Measurements from ENCODE around the gene RNF13.
"Not testable (repeated sequence)": the region's sequence is repeated elsewhere in the genome, so short reads cannot be mapped to it uniquely, and the experiment has no call there.

Gene RNF13

DNA sequence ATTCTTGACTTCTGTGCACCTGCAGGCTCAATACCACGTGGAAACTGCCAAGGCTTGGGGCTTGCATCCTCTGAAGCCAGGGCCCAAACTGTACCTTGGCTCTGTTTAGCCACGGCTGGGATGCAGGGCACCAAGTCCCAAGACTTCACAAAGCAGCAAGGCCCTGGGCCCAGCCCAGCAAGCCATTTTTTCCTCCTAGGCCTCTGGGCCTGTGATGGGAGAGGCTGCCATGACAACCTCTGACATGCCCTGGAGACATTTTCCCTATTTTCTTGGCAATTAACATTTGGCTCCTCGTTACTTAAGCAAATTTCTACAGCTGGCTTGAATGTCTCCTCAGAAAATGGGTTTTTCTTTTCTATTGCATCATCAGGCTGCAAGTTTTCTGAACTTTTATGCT lies 25.5 kb downstream of the RNF13 start:
- in situ Hi-C loops (cut with MboI; ENCODE audit: low sequenced_read_pairs), result not testable (repeated sequence)

DNA sequence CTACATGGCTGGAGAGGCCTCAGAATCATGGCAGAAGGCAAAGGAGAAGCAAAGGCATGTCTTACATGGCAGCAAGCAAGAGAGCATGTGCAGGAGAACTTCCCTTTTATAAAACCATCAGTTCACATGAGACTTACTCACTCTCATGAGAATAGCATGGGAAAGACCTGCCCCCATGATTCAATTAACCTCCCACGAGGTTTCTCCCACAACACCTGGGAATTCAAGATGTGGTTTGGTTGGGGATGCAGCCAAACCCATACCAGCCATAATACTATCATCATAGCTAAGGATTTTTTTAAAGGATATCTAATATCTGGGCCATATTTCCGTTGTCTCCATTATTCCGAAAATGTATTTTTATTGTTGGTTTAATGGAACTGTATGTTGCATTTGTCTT lies 26.5 kb downstream of the RNF13 start:
- in situ Hi-C loops (cut with MboI; ENCODE audit: low sequenced_read_pairs), result not testable (repeated sequence)

DNA sequence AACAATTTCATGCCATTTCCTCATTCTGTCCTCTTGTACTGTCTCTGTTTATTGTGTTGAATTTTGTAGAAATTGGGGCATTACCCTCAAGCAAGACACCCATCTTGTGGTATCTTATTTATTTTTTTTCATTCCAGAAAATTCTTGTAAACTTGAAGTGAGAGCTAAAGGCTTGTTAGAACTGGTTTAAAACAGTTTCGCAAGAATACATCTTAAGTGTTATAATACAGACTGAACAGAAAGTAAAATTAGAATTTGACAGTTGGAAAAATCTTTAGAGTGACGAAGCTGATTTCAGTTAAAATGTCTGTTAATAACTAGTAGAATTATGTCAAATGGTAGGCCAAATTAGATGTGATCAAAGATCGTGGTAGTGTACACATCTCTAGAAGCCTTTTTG lies 26.9 kb downstream of the RNF13 start:
- in situ Hi-C loops (cut with MboI; ENCODE audit: low sequenced_read_pairs), result no loop called here

DNA sequence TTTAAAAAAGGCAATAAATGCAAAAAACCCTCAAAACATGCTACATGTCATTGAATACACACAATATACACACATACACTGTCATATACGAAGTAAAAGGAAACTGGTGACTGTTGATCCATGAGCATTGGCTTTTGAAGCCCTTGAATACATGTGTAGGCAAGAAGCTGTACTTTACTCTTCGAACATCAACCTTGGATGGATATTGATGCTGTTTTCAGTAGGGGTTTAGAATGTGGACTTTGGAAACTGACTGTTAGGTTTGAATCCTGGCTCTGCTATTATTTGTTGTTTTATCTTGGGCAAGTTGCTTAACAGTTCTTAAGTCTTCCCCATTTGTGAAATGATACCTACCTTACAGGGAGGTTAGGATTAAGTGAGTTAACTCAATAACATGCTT lies 30.5 kb downstream of the RNF13 start:
- in situ Hi-C loops (cut with MboI; ENCODE audit: low sequenced_read_pairs), result no loop called here

- in situ Hi-C loops (cut with MboI; ENCODE audit: low sequenced_read_pairs), result no loop called here
These were observed 31.1 kb downstream of the RNF13 start for GRCh38 chr3:149844091-149844490.

GRCh38 chr3:149845570-149846244 lies 32.7 kb downstream of the RNF13 start:
- in situ Hi-C loops (cut with MboI; ENCODE audit: low sequenced_read_pairs), result no loop called here

DNA sequence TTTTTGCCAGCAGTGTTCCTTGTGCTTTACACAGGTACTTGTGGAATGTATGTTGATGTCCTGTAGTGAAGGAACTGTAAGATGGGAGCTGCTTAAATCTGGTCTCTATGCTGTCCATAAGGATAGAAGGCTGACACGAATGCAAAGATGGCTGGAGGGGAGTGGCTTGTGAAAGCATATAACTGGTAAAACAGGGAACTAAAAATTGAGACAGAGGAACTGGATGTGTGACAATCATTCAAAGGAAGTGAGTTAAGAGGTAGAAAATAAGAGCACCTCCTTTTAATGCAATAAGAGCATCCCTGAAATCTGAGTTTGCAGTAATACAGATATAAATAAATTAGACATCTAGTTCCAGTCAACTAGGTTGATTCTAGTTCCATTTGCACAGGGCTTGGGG lies 35.2 kb downstream of the RNF13 start:
- in situ Hi-C loops (cut with MboI; ENCODE audit: low sequenced_read_pairs), result no loop called here

DNA sequence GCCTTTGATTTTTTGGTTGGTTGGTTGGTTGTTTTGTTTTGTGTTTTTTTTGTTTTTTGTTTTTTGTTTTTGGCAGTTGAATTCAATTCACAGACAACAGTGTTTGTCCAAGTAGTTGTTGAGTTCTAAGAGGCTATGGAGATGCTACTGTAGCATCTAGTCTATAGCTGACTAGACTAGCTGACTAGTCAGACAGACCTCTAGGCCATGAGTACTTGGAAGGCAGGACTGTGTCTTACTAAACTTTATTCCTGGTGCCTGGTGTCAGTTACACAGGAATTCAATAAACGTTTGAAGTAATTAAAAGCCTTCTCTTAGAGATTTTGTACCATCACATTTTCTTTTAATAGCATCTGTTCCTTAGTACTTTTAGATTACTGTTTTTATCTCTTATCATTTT lies 35.7 kb downstream of the RNF13 start:
- in situ Hi-C loops (cut with MboI; ENCODE audit: low sequenced_read_pairs), result no loop called here

DNA sequence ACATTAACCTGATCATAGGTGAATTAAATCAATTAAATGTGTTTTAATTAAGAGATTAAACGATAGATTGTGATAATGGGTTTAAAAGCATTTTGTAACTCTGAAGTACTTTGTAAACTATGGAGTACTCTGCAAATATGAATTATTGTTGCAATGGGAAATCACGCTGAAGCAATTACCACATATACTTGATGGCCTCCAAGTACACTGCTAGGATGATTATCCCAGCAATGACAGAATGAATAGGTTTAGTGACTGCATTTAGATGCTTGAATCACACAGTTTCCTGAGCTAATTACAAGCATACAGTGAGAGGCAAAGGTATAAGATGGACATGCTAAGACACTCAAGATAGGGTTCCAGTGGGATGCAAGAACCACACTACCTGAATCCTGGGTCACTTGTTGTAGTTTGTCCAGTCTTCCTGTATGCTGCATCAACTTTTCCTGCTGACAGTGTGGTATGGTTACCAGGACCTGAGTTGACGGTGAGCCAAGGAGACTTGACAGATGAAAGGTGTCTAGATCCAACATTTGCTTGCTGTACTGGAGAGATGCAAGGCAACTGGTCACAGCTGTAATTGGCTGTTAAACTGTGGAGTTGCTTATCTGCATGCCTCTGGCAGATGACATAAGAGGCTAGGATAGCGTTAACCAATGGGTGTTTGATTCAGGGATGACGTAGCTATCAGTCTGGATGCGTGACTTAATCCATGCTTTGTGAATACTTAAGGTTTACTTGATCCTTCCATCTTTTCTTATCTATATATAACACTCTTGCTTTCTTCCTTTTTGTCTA lies 38.0 kb downstream of the RNF13 start:
- in situ Hi-C loops (cut with MboI; ENCODE audit: low sequenced_read_pairs), result no loop called here

DNA sequence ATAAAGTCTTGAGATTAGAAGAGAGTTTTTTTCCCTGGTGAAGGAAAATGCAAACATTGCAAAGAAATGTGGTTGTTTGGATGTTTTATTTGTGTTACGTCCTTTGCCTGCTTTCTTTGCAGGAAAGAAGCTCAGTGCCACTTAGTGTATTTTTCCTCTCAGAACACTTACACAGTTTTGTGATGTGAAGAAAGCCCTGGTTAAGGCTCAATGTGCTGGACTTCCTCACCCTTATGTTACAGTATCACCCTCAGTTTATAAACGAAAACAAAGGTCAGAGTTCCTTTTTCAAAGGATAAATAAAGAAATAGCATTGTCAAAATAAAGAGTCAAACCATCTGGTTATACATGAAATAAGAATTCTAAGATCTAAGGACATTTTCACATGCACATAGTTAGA lies 45.9 kb downstream of the RNF13 start:
- in situ Hi-C loops (cut with MboI; ENCODE audit: low sequenced_read_pairs), result no loop called here

DNA sequence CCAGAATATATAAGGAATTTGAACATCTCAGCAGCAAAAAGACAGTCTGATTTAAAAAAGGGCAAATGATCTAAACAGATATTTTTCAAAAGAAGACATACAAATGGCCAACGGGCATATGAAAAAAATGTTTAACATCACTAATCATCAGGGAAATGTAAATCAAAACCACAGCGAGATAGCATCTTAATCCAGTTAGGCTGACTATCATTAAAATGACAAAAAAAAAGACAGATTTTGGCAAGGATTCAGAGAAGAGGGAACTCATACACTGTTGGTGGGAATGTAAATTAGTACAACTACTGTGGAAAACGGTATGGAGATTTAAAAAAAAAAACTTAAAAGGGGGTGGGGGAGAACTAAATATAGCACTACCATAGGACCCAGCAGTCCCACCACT lies 47.9 kb downstream of the RNF13 start:
- in situ Hi-C loops (cut with MboI; ENCODE audit: low sequenced_read_pairs), result no loop called here

GRCh38 chr3:149867563-149867962 lies 54.5 kb downstream of the RNF13 start:
- in situ Hi-C loops (cut with MboI; ENCODE audit: low sequenced_read_pairs), result no loop called here

DNA sequence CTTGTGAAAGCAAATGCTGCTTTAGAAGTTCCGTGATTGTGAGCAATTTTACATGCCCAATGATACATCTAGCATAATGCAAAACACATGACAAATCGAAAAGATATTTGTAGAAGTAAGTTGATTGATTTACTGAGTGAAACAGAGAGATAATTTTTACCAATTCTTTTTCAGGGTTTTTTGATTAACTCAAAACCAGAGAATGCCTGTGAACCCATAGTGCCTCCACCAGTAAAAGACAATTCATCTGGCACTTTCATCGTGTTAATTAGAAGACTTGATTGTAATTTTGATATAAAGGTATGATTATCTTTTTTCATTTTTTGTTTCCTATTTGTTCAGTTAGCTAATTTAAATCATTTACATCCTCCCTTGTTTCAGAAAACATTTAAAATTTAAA lies 58.8 kb downstream of the RNF13 start:
- in situ Hi-C loops (cut with MboI; ENCODE audit: low sequenced_read_pairs), result no loop called here

- in situ Hi-C loops (cut with MboI; ENCODE audit: low sequenced_read_pairs), result no loop called here
These were observed 59.6 kb downstream of the RNF13 start for GRCh38 chr3:149872589-149872988.

DNA sequence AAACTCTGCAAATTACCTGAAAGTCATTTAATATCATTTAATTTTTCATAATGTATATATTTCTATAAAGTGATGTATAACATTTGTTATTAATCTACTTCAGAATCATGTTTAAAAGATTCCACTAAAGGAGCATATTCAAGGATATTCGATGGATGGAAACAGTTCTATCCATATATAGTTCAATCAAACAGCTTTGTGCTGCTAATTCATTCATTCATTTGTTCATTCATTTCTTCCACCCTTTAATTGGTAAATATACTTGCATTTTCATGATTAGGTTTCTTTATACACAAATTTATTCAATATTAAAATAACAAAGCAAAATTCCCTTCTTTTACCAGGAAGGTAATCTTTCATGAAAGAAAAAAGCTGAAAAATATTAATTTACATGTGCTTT lies 64.7 kb downstream of the RNF13 start:
- in situ Hi-C loops (cut with MboI; ENCODE audit: low sequenced_read_pairs), result no loop called here

DNA sequence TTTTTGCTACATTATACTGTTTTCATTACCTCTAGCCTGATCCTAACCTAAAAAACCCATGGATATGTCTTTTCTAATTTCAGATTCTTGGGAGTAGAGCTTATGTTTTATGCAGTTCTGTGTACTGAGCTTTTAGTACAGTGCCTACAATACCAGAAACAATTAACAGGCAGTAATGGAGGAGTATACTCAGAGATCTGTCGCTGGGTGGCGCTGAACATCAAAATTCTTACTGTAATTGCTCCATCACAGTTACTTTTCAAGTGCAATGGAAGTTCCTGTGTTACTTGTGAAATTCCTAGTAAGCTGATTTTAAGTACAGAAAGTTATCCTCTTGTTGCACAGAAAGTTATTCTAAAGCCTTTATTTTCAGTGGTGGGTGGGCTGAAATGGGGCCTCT lies 66.9 kb downstream of the RNF13 start:
- in situ Hi-C loops (cut with MboI; ENCODE audit: low sequenced_read_pairs), result no loop called here

GRCh38 chr3:149881879-149882278 lies 68.9 kb downstream of the RNF13 start:
- in situ Hi-C loops (cut with MboI; ENCODE audit: low sequenced_read_pairs), result no loop called here

GRCh38 chr3:149883134-149883533 lies 70.1 kb downstream of the RNF13 start:
- in situ Hi-C loops (cut with MboI; ENCODE audit: low sequenced_read_pairs), result no loop called here

- in situ Hi-C loops (cut with MboI; ENCODE audit: low sequenced_read_pairs), result not testable (repeated sequence)
These were observed 70.8 kb downstream of the RNF13 start for GRCh38 chr3:149883860-149884259.

GRCh38 chr3:149884848-149885247 lies 71.8 kb downstream of the RNF13 start:
- in situ Hi-C loops (cut with MboI; ENCODE audit: low sequenced_read_pairs), result not testable (repeated sequence)

DNA sequence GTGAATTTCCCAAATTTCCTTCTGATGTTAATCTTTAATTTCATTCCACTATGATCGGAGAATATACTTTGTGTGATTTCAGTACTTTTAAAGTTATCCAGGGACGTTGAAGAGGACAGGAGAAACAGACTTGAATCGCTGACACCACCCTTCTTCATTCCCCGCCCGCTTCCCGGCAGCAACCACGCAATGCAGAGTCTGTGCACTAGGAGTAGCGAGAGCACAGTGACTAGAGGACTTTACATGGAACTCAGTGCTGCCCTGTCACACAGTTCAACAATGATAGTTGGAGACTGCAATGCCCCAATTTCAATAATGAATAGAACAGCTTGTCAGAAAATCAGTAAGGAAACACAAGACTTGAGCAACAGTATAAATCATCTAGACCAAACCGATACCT lies 73.9 kb downstream of the RNF13 start:
- in situ Hi-C loops (cut with MboI; ENCODE audit: low sequenced_read_pairs), result no loop called here

DNA sequence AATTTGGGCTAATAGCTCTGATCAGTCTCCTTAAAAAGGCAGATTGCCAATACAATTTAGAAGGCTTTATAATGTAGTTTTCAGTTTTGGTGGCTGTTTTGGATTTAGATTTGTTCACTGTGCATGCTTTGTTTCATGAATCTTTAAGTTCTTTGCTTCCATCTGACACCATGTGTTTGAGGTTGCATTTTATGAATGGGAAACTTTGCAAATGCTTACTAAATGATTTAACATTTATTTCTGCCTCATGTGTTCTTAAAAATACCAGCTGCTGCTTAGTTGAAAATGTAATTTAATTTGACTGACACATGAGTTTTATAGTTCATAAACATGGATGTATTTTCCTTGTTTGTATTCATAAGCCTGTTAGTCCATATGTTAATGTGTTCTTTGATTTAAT lies 78.6 kb downstream of the RNF13 start:
- in situ Hi-C loops (cut with MboI; ENCODE audit: low sequenced_read_pairs), result no loop called here

DNA sequence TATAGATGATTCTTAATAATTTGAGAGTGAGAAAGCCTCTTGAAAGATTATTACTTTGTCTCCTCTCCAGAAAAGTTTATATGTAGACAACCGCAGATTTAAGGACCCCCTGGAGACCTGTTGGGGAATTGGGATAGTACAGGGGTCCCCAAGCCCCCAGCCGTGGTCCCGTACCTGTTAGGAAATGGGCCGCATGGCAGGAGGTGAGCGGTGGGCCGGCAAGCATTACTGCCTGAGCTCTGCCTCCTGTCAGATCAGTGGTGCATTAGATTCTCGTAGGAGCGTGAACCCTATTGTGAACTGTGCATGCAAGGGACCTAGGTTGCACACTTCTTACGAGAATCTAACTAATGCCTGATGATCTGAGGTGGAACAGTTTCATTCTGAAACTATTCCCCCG lies 79.4 kb downstream of the RNF13 start:
- in situ Hi-C loops (cut with MboI; ENCODE audit: low sequenced_read_pairs), result no loop called here

Data from HL-60/S4 treated with phorbol 12-myristate 13-acetate at 8.2 ng/mL for 4 days and 3 days (cell line).